Measurements from ENCODE around the gene SELENOS. TPM values are rescaled to one million over a fixed set of nuclear protein-coding genes. Genes with fewer than 3 reads are reported as not detected.

Gene SELENOS, protein sequence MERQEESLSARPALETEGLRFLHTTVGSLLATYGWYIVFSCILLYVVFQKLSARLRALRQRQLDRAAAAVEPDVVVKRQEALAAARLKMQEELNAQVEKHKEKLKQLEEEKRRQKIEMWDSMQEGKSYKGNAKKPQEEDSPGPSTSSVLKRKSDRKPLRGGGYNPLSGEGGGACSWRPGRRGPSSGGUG
- 141 to 161 TPM (median 153 TPM) in 5 replicates for total RNA-seq (2022; extraction: Qiagen RNA extraction; ENCODE audit: low read depth)

DNA sequence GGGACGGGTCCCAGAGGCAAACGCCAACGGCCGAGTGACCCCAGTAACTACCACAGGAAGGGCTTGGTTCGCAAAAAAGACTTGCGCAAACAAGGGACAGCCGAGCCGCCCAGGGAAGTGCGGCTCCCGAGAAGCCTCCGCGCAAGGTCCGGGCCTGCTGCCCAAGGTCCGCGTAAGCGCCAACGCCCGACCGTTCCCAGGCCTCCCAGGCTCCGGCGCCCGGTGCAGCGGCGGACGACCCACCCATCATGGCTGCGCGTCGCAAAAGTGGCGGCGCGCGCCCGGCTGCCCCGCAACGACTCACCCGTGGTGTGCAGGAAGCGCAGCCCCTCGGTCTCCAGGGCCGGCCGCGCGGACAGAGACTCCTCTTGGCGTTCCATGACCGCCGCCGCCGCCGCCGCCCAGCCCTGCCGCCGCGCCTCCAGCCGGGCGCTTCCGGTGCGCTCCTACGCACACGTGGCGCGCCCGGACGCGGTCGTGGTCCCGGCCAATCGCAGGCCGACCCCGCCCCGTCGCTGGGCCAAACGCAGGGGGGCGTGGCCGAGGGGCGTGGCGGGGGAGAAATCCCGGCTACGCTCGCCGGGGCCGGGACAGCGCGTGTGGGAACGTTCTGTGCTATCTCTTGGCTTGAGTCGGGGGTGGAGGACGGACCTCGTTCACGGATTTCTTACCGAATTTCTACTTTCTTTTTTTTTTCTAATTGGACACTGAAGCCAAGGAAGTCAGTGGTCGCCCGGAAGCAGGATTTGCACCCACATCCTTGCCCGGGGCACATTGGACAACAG, at the start of gene SELENOS:
TSS of gene SELENOS (minus strand) at position 448 of the 785 bp plus-strand sequence. CDS start at position 380, 68 bp downstream.

DNA sequence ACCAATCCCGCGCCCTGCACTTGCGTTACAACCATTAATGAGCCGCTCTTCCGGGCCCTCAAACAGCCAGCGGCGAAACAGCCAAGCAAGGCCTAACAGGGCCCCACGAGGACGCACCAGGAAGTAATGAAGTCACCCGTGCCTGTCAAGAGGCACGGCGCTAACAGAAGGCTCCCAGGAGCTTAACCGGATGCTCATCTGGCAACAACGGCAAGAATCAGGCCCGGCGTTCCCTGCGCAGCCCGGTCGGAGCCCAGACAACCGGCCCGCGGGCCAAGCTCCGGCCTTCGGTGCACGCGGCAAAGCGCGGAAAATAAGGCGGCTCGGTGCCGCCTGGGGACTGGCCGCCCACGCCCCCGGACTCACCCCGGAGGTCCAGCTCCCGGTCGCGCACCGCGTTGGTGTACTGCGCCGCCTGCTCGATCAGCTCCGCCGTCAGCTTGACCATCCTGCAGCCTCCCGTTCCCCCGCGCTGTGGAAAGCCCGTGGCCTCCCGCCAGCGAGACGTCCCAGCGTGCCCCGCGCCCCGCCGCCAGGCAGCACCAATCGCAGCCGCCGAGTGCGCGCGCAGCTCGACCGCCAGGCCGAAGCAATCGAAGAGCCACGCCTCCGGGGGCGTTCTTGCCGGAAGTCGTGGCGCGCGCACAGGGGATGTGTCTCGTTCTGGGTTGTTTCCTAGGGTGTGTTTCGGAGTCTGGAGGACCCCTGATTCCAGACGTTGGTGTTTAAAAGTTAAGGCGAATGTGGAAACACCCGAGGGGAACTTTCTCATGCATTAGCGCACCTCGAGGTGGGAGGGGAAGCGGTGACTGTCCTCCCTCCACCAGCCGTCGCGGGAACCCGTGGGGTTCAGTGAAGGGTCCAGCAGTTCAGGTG, 17.7 kb upstream of the SELENOS start, which contains the start of gene SNRPA1:
TSS of gene SNRPA1 (minus strand) at position 518 of the 876 bp plus-strand sequence. CDS start at position 448, 70 bp downstream.

DNA sequence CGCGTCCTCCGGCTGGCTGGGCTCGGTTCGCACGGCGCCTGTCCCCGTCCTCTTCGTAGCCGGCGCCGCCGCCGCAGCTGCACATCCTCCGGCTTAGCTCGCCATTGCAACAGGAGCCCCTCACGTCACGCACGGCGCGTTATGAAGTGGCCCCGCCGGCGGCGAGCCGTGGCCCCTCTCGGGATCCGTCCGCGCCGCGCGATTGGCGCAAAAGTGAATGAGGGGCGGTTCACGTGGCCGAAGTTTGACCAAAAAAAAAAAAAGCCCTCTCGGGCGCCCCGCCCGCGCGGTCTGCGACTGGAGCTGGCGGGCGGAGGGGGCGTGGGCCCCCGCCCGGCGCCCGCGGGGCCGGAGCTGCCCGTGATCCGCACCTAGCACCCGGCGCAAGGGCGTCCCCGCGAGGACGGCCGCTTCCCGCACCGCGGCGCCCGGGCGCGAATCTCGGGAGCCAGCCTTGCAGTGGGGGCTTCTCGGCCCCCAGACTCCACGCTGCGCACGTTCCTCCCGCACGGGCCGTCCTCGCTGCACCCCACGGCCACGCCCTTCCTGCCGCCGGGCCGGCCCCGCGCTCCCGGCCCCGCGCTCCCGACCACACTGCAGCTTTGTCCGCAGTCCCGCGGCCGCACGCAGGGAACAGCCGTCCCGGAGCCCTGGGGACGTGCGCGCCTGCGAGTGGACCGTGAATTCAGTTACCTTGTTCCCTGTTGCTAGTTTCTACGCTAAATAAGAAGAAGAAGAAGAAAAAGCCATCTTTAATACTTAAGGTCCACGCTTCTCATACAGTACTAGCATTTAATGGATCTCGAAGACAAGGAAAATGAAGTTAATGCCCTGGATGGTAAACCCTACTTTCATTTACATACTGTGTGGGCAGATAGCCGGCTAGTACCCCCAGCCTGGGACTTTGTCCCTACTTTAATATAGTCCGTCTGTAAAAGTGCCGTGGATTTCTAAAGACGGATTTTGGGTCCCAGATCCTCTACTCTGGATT, 25.2 kb downstream of the SELENOS start, which contains the start of gene CHSY1:
TSS of gene CHSY1 (minus strand) at position 219 of the 991 bp plus-strand sequence. CDS start 592 bp downstream, outside the sequence.

Other genes starting within 250 kb of the SELENOS start
- gene CHSY1, start 25.4 kb downstream of the SELENOS start, total RNA-seq (2022; extraction: Qiagen RNA extraction; ENCODE audit: low read depth), result 20.6 to 31.1 TPM (median 27.9 TPM) in 5 replicates
- gene SNRPA1, start 17.8 kb upstream of the SELENOS start, total RNA-seq (2022; extraction: Qiagen RNA extraction; ENCODE audit: low read depth), result 99.6 to 129 TPM (median 111 TPM) in 5 replicates
- 8.8 to 12.2 TPM (median 10.7 TPM) in 5 replicates for gene PCSK6, start 212.2 kb upstream of the SELENOS start, total RNA-seq (2022; extraction: Qiagen RNA extraction; ENCODE audit: low read depth)